NCI-H1694 (cell line): ENCODE data around the gene PIK3CB.
"Not testable (repeated sequence)": the region's sequence is repeated elsewhere in the genome, so short reads cannot be mapped to it uniquely, and the experiment has no call there.

Experiments
- DNase-seq: peaks from one replicate; lab custom pipeline; 2025; lab: John Stamatoyannopoulos, UW

The PIK3CB gene

DNA sequence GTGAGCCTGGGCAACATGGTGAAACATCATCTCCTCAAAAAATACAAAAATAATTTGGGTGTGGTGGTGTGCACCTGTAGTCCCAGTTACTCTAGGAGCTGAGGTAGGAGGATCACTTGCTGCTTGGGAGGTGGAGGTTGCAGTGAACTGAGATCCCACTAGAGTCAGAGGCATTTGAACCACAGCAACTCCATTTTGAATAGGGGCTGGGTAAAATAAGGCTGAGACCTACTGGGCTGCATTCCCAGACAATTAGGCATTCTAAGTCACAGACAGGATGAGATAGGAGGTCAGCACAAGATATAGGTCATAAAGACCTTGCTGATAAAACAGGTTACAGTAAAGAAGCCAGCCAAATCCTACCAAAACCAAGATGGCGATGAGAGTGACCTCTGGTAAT is 12.1 kb upstream of the PIK3CB start:
- not testable (repeated sequence) for DNase-seq

DNA sequence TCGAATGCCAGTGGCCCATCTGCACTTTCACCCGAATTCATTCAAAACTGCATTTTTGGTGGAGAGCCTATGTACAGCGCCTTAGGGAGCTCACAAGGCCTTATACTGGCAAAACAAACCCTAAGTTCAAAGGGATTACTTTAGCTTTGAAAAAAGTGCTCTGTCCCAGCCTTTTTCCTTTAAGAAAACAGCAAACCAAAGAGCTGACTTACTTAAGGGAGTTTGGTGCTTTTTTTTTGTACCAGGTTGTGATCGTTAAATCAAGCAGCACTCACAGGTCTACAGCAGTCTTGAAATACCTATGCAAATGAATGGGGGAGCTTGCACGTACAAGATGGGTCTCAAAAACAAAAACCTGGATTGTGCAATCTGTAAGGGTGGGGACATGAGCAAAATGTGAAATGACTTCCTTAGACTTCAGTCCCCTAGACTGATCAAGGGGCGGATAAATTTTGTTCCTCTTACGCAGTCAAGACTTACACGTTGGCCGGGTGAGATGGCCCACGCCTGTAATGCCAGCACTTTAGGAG is 11.6 kb upstream of the PIK3CB start:
- no peak for DNase-seq

DNA sequence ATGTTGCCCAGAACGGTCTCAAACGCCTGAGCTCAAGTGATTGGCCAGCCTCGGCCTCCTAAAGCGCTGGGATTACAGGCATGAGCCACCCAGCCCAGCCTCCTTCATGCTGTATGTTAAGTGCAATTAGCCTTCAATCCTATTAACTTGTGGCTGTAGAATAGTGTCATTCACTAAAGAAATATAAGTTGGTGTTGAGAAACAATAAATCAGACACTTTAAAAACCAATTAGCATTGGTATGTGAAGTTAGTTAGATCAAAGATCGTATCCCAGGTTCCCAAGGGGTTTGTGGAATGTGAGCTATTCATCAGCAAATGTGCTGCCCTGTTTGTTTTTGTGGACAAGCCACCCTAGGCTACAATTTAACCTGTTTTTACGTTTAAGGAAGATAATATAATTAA is 11.0 kb upstream of the PIK3CB start:
- DNase-seq: no peak

DNA sequence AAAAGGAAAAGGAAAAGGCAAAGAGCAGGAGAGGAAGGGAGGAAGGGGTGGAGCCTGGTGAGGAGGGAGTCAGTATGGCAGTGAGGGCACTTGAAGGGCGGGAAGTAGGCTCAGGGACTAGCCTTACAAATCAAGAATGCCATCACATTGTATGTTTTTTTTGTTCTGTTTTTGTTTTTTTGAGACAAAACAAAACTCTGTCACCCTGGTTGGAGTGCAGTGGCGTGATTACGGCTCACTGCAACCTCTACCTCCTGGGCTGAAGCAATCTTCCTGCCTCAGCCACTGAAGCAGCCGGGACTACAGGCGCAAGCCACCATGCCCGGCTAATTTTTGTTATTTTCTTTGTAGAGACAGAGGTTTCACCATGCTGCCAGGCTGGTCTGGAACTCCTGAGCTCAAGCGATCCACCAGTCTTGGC is 10.5 kb upstream of the PIK3CB start:
- no peak for DNase-seq

DNA sequence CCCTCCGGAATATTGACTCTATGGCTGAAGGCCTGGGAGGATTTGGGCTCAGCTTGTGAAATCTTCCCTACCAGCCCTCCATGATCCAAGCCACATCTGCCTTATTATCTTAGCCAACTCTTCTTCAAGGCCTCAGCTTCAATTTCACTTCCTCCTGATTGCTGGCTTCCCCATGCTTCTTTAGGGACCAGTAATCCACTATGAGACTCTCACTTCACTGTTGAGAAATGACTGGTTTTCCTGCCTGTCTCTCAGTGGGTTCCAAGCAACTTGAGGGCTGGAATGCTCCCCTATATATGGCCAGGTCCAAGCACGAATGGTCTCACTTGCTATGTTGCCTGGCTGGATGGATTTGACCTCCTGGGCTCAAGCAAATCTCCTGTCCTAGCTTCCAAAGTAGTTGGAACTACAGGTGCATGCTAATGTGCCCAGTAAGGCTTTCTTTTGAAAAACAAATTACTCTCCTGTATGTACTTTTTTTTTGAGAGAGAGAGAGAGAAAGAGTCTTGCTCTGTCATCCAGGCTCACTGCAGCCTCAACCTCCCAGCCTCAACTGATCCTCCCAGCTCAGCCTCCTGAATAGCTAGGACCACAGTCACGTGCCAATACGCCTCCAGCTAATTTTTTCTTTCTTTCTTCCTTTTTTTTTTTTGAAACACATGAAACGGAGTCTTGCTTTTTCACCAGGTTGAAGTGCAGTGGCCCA is 7.9 kb upstream of the PIK3CB start:
- no peak for DNase-seq

DNA sequence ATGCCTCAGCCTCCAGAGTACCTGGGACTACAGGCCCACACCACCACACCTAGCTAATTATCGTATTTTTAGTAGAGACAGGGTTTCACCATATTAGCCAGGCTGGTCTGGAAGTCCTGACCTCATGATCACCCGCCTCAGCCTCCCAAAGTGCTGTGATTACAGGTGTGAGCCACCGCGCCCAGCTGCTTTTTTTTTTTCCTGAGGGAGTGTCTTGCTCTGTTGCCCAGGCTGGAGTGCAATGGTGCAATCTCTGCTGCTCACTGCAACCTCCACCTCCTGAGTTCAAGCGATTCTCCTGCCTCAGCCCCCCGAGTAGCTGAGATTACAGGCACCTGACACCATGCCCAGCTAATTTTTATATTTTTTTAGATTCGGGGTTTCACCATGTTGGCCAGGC is 3.7 kb upstream of the PIK3CB start:
- not testable (repeated sequence) for DNase-seq

DNA sequence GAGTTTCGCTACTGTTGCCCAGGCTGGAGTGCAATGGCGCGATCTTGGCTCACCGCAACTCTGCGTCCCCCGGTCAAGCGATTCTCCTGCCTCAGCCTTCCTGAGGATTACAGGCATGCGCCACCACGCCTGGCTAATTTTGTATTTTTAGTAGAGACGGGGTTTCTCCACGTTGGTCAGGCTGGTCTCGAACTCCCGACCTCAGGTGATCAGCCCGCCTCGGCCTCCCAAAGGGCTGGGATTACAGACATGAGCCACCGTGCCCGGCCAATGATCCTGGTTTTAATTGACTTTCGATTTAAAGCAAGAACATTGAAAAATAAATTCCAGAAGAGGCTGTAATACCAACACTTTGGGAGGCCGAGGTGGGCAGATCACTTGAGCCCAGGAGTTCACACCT is 1.1 kb upstream of the PIK3CB start:
- not testable (repeated sequence) for DNase-seq

DNA sequence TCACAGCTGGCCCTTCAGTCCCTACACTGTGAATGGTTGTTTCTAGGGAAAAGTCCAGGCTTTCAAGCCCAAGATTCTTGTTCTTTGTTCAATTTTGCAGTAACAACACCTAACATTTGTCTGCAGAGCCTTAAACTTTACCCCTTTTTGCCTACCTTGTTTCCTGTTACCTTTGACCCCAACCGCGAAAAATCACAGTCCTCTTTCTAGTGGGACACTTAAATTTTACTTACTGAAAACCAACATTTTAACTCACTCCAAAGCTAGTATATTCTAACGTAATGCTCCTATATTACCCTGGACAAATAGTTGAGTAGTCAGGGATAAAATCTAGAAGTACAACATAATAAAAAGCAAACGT is 649 bp upstream of the PIK3CB start:
- no peak for DNase-seq

DNA sequence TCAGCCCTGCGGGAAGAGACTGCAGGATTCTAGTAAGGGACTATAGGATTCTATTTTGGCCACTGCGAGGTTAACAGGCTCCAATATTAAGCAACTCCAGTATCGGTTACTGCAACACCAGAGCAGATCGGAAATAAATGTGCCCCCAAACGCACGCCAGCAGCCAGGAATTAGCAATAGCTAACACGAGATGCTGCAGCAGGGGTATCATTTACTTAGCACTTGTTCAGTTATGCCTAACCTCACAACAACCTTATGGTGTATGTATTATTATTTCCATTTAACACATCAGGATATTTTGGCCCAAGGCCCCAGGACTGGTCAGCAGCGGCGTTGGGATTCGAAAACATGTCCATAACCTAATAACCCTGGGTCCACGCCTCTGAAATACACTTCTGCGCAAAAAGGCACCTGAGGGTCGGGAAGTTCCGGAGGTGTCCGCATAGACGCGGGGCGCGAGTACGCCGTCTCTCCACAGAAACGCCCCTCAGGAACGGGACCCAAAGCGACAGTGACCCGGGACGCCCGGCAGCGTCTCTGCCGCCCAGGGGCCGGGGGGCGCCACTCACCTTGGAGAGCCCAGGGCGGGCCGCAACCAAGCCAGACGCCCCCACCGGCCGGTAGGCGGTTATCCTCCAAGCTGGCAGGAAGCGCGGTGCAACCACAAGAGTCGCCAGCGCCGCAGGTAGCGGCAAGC is 681 bp downstream of the PIK3CB start:
- DNase-seq: peak; percentile 18

DNA sequence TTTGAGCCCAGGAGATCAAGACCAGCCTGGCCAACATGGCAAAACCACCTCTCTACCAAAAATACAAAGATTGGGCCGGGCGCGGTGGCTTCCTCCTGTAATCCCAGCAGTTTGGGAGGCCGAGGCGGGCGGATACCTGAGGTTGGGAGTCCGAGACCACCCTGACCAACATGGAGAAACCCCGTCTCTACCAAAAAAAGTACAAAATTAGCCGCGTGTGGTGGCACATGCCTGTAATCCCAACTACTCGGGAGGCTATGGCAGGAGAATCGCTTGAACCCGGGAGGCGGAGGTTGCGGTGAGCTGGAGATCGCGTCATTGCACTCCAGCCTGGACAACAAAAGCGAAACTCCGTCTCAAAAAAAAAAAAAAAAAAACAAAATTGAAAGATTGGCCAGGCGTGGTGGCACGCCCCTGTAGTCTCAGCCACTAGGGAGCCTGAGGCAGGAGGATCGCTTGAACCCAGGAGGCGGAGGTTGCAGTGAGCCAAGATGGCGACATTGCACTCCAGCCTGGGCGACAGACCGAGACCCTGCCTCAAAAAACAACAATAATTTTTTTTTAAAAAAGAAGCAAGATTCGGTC is 2.2 kb downstream of the PIK3CB start:
- not testable (repeated sequence) for DNase-seq

DNA sequence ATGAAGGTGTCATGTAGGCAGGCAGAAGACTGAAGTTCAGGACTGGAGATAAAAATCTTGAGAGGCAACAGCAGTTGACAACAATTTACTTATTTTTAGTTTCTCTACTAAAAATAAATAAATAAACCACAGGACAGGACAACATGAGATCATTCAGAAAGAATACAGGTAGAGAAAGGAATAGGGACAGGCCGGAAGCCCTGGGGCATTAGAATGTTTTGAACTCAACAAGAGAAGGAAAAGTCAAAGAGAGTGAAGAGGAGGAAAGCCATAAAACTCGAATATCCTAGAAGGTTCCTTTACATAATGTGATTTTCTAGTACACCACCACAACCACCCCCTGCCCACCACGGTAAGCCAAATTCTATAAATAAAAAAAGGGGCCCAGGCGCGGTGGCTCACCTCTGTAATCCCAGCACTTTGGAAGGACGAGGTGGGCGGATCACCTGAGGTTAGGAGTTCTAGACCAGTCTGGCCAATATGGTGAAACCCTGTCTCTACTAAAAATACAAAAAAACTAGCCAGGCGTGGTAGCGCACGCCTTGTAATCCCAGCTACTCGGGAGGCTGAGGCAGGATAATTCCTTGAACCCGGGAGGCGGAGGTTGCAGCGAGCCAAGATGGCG is 4.7 kb downstream of the PIK3CB start:
- no peak for DNase-seq

DNA sequence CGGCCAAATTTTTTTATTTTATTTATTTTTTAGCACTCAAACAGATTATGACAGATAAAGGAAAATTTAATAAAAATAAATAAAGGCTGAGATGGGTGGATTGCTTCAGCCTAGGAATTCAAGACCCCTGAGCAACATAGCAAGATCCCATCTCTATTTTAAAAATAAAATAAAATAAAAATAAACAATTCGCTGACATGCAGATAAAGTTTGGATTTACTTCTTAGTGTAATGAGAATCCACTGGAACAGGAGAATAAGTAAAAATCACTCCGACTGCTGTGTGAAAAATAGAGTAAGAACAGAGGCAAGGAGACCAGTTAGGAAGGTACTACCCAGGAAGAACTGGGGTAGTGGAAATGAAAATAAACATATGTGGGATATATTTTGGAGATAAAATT is 5.6 kb downstream of the PIK3CB start:
- DNase-seq: no peak

DNA sequence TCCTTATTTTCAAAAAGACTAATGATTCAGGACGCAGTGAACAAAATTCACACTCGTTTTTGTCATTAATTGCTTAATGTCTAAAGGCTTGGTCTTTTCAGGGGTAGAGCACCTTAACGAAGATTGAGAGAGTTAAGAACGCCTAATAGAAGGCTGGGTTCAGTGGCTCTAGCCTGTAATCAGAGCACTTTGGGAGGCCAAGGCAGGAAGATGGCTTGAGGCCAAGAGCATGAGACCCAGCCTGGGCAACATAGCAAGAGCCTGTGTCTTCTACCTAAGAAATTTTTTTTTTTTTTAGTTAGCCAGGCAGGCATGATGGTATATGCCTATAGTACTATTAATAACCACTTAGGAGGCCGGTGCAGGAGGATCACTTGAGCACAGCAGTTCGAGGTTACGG is 7.5 kb downstream of the PIK3CB start:
- DNase-seq: no peak

DNA sequence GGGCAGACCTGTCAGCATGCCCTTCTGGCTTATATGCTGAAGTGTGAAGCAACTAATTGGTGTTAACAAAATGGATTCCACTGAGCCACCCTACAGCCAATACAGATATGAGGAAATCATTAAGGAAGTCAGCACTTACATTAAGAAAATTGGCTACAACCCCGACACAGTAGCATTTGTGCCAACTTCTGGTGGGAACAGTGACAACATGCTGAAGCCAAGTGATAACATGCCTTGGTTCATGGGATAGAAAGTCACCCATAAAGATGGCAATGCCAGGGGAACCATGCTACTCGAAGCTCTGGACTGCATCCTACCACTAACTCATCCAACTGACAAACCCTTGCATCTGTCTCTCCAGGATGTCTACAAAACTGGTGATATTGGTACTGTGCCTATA is 9.4 kb downstream of the PIK3CB start:
- no peak for DNase-seq

DNA sequence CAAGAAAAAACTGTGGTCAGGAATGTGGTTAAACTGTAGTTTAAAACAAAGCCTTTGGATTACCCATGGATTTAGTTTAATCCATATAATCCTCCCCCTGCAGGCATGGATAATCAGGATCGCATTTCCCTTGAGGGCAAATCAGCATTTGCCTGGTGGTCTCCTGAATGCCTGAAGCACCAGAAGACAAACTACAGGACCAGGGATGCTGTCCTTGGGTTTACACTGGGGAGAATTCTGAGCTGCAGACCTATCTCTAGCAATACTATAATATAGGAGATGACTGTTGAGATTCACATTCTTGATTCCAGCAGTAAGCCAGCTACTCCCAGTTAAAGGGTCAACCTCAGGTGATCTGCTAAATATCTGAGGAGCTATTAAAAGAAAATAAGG is 10.6 kb downstream of the PIK3CB start:
- no peak for DNase-seq

DNA sequence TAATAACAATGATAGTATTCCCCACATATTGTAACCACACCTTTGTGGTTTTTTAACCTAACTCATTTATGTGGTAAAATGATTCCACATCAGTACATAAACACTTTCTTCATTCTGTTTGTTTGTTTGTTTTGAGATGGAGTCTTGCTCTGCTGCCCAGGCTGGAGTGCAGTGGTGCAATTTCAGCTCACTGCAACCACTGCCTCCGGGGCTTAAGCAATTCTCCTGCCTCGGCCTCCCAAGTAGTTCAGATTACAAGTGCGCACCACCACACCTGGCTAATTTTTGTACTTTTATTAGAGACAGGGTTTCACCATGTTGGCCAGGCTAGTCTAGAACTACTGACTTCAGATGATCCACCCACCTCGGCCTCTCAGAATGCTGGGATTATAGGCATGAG is 14.3 kb downstream of the PIK3CB start:
- not testable (repeated sequence) for DNase-seq

DNA sequence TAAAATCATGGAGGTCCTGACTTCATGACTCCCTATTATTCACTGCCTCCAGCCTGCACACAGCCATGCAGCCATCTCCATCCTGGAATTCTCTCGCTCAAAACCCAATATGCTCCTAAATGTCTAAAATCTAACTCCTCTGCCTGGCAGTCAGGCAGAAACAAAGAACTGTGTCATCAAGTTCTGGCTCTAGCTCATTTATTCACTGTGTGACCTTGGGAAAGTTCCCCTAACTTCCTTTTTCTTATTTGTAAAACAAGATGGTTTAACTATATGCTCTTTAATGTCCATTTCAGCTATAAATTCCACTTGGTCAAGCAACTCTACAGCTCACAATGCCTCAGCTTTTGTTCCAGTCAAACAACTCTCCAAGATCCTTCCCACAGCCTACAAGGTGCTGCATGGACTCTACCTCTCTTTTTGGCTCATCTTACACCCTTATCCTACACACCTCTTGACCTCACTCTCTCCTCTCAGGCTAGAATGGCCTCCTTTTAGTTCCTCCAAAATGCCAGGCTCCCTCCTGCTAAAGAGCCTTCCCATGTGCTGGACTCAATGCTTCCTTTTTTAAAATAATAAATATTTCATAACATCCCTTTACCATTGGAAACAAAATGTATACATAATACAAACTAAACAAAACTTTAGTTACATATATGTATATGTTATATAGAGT is 16.4 kb downstream of the PIK3CB start:
- DNase-seq: no peak

DNA sequence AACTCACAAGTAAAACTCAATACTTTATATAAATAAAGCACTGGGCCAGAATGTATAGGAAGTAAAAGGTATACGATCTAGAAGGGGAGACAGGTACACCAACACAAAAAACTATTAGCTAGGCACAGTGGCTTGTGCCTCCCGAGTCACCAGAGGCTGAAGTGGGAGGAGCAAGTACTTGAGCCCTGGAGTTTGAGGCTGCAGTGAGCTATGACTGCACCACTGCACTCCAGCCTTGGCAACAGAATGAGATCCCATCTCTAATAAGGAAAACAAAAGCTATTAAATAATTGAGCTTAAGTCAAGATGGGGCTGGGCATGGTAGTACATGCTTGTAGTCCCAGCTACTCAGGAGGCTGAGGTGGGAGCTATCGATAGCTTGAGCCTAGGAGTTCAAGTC is 17.0 kb downstream of the PIK3CB start:
- no peak for DNase-seq

DNA sequence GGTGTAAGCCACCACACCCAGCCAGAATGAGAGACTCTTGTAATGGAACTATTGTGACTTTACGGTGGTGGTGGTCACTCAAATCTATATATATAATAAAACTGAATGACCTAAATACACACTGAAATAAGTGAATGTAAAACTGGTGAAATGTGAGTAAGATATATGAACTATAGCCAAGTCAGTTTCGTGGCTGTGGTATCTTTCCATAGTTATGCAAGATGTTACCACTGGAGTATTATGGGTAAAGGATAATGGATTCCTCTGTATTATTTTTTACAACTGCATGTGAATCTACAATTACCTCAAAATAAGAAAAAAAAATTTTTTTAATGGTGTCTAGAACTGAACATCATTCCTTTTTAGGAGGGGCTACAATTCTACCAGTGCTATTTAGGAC is 21.9 kb downstream of the PIK3CB start:
- no peak for DNase-seq

DNA sequence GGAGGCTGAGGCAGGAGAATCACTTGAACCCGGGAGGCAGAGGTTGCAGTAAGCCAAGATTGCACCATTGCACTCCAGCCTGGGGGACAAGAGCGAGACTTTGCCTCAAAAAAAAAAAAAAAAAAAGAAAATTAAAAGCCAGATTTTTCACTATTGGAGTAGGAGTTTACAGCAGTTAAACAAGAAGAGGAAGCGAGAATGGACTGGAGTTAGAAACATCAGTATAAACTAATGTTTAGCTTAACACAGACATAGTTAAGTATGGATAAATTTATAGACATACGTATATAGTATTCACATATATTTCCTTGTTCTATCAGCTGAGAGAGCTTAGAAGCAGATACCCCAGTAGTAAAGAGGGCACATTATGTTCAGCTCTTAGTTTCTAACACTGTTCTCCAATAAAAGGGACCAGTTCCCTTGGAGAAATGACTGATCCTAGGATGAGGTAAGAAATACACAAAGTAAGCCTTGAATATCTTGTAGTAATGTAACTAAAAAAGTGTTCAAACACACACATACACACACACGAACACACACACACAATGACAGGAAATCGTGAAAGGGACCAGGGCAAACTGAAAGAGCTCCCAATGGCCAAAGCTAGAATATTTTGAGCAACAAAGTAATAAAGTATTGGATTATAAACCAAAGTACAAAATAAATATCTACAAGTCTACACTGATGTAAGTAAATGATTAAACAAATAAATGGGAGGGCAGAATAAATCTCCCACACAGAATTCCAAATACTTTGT is 25.1 kb downstream of the PIK3CB start:
- no peak for DNase-seq

DNA sequence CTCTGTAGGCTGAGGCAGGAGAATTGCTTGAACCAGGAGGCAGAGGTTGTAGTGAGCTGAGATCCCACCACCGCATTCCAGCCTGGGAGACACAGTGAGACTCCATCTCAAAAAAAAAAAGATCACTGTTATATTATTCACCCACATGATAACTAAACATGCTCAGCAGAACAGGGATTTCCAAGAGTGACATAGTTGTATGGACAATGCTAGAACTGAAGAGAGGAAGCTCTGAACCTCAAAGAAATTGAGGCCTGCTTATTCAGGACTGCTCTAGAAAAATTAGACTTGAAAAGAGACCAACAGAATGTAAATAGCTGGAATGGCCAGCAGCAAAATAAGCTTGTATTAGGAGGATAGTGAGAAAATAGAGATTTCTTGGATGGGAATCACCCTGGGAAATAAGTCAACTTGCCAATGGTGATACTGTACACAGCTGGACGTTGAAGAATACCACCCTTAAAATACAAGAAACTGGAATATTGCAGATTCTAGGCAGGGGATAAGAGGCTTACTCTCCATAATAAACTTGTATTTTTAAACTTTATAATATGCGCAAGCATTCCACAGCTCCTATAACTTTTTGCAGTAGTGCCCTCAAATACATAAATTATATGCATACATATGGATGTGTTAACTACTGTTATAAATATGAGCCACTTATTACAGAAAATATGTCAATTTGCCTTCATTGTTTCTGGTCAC is 28.2 kb downstream of the PIK3CB start:
- no peak for DNase-seq
